Stomach (tissue), 4 donors: Measurements from ENCODE around the gene CCDC88B.

Source experiments
- POLR2A ChIP-seq, 4 donors: fragments of 450-650 bp; IDR thresholded peaks; one replicate each; pipeline ENCODE4 v1.6.1; 2016; ENCODE audit warnings: antibody characterized with exemption in 4 of 4, control low read depth in 2 of 4, mild to moderate bottlenecking in 1 of 4, moderate library complexity in 1 of 4
- POLR2AphosphoS5 ChIP-seq, 3 donors: sonication (generic); formaldehyde crosslinking; IDR thresholded peaks; one replicate each; pipeline ENCODE4 v1.6.1; 2016; ENCODE audit warnings: antibody characterized with exemption in 3 of 3
- TF ChIP-seq, protein P1 (sequence below), 7 experiments: fragments of 450-650 bp in 4 of 7; fragments of 200-600 bp in 3 of 7; sonication (generic) in 3 of 7; IDR thresholded peaks; one replicate each; pipeline ENCODE4 v1.5.1; 2016 to 2019; ENCODE audit warnings: antibody characterized with exemption in 7 of 7, control low read depth in 2 of 7, mild to moderate bottlenecking in 1 of 7

DNA sequence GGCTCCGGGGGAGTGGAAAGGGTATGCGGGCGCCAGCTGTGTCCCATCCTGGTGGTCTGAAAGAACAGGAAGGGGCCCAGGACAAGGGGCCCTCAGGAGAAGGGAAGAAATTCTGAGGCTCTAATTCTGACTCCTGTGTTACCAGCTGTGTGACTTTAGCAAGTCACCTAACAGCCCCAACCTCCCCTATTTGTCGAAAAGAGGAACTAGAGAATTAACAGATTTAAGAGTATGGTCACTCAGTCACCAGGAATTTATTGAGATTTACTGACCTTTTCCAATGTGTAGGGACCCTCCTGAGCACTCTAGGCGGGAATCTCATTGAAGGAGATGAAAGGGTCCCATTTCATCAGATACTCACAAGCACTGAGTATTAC is 33.6 kb downstream of the CCDC88B start:
- TF ChIP-seq, protein P1, sequence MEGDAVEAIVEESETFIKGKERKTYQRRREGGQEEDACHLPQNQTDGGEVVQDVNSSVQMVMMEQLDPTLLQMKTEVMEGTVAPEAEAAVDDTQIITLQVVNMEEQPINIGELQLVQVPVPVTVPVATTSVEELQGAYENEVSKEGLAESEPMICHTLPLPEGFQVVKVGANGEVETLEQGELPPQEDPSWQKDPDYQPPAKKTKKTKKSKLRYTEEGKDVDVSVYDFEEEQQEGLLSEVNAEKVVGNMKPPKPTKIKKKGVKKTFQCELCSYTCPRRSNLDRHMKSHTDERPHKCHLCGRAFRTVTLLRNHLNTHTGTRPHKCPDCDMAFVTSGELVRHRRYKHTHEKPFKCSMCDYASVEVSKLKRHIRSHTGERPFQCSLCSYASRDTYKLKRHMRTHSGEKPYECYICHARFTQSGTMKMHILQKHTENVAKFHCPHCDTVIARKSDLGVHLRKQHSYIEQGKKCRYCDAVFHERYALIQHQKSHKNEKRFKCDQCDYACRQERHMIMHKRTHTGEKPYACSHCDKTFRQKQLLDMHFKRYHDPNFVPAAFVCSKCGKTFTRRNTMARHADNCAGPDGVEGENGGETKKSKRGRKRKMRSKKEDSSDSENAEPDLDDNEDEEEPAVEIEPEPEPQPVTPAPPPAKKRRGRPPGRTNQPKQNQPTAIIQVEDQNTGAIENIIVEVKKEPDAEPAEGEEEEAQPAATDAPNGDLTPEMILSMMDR (IDR thresholded peaks at IDR 0.05) = no peak
- TF ChIP-seq POLR2AphosphoS5 (IDR thresholded peaks at IDR 0.05) (no peak), POLR2A (IDR thresholded peaks at IDR 0.05) (no peak)
